CD4-positive, alpha-beta T cell (primary cell): ENCODE data around the gene PDHA1. TPM values are rescaled to one million over a fixed set of nuclear protein-coding genes. Genes with fewer than 3 reads are reported as not detected.

Experiments used
- ATAC-seq: fragments of 200-7000 bp; cut with Tn5 transposase; one replicate; pipeline ENCODE4 v1.10.0; 2022; ENCODE audit warnings: mild to moderate bottlenecking; ENCODE audit not compliant: poor library complexity
- CTCF ChIA-PET: fragments of 350-600 bp; sonication (Branson Sonifier 250); formaldehyde crosslinking; loops from one replicate; lab custom pipeline; 2021; ENCODE audit warnings: antibody characterized with exemption, inconsistent platforms; lab: Charles Lee
- POLR2A ChIA-PET: fragments of 350-600 bp; sonication (Branson Sonifier 250); formaldehyde crosslinking; loops from one replicate; lab custom pipeline; 2021; ENCODE audit warnings: antibody characterized with exemption, inconsistent platforms; lab: Charles Lee
- DNase-seq, 14 experiments: peaks; one replicate each; pipeline ENCODE4 v3.0.0-alpha.2; 2013 to 2020; ENCODE audit warnings: mixed read lengths in 2 of 14
- H3K27ac ChIP-seq, 2 donors: one replicate each; pipeline versions ENCODE4 v1.5.1 to v1.7.0; 2013; ENCODE audit warnings: low read length in 2 of 2, low read depth in 1 of 2, mild to moderate bottlenecking in 1 of 2
- H3K27me3 ChIP-seq, 2 experiments: 1 replicate in 1 of 2; 2 replicates in 1 of 2; pipeline versions ENCODE4 v1.6.1 to v1.7.0; 2013; ENCODE audit warnings: low read length in 2 of 2, control low read depth in 1 of 2, mild to moderate bottlenecking in 1 of 2, moderate library complexity in 1 of 2; ENCODE audit not compliant: insufficient read depth in 2 of 2, control insufficient read depth in 1 of 2
- H3K36me3 ChIP-seq: one replicate; pipeline ENCODE4 v1.6.1; 2013; ENCODE audit warnings: low read length, control low read depth; ENCODE audit not compliant: insufficient read depth
- H3K4me1 ChIP-seq: one replicate; pipeline ENCODE4 v1.6.1; 2013; ENCODE audit warnings: low read length, control low read depth; ENCODE audit not compliant: insufficient read depth
- H3K4me3 ChIP-seq: one replicate; pipeline ENCODE4 v1.5.1; 2013; ENCODE audit warnings: mild to moderate bottlenecking, low read length, moderate library complexity
- H3K9me3 ChIP-seq, 2 experiments: 1 replicate in 1 of 2; 2 replicates in 1 of 2; pipeline versions ENCODE4 v1.6.1 to v1.7.0; 2013; ENCODE audit warnings: low read length in 2 of 2, mild to moderate bottlenecking in 2 of 2, control low read depth in 1 of 2, moderate library complexity in 1 of 2; ENCODE audit not compliant: control insufficient read depth in 1 of 2, insufficient read depth in 1 of 2
- H3K27ac Mint-ChIP-seq: one replicate; pipeline ENCODE4 v1.8.0; 2020; ENCODE audit warnings: mixed read lengths
- H3K27me3 Mint-ChIP-seq: one replicate; pipeline ENCODE4 v1.8.0; 2021; ENCODE audit warnings: mixed read lengths
- H3K36me3 Mint-ChIP-seq: one replicate; pipeline ENCODE4 v1.8.0; 2021; ENCODE audit warnings: low read depth, mixed read lengths
- H3K4me1 Mint-ChIP-seq: one replicate; pipeline ENCODE4 v1.8.0; 2021; ENCODE audit warnings: low read depth, mixed read lengths
- H3K4me3 Mint-ChIP-seq: one replicate; pipeline ENCODE4 v1.8.0; 2020; ENCODE audit warnings: mild to moderate bottlenecking, mixed read lengths
- H3K9me3 Mint-ChIP-seq: one replicate; pipeline ENCODE4 v1.8.0; 2020; ENCODE audit warnings: mixed read lengths
- CTCF ChIP-seq: fragments of 200-600 bp; IDR thresholded peaks from one replicate; pipeline ENCODE4 v1.8.0; 2022; ENCODE audit warnings: antibody characterized with exemption, mild to moderate bottlenecking
- intact Hi-C, 2 experiments: fragments of 100-400 bp; cut with DNase I in 1 of 2; cut with micrococcal nuclease in 1 of 2; formaldehyde crosslinking; loops; one replicate each; pipeline versions ENCODE4 v1.15.1 to v1.9.0; 2023 to 2025; cut with DNase I, micrococcal nuclease
- total RNA-seq, 174 experiments: library from RNA in 2 of 174; stranded (reverse) in 2 of 174; gene quantifications; one replicate each; pipeline ENCODE4 v1.2.3 and lab custom pipeline; 2021 to 2026

PDHA1 gene
- total RNA-seq, 2 experiments from 2014 or later, result 95.8 to 99.0 TPM

- peaks cover 38% of the 10 kb centered on the region for H3K4me1 ChIP-seq
- intact Hi-C loops, result loop anchor here in 1 of 2 experiments (10.0 kb wide), 2 partner anchors 923 to 1613 kb away; partner anchors contain the start of genes CDKL5 and SCML1
- Mint-ChIP-seq H3K4me3 (no peak overlapping the region), H3K4me1 (peaks cover 29% of the 10 kb centered on the region), H3K9me3 (no peaks in the 10 kb centered on the region), H3K27ac (peak overlapping the region; percentile 49), H3K36me3 (peaks cover 37% of the 10 kb centered on the region), H3K27me3 (no peaks in the 10 kb centered on the region)
- ChIA-PET POLR2A (no interaction called here), CTCF (interaction anchor here (1.1 to 2.0 kb wide), 2 partner anchors 14 to 24 kb away, joined by 3 to 5 read pairs; no protein-coding TSS in a partner anchor)
- ATAC-seq (no peak), DNase-seq (no peak)
- H3K4me3 ChIP-seq, result no peak overlapping the region
- no peaks in the 10 kb centered on the region for H3K27me3 ChIP-seq
- no peaks in the 10 kb centered on the region for H3K9me3 ChIP-seq
- no peak for TF ChIP-seq CTCF
- H3K27ac ChIP-seq, result no peak overlapping the region
- peaks cover 28% of the 10 kb centered on the region for H3K36me3 ChIP-seq
Measured at GRCh38 chrX:19347916-19348315, 4.2 kb downstream of the PDHA1 start.

- ChIA-PET POLR2A (no interaction called here), CTCF (interaction anchor here (0.7 kb wide), 1 partner anchor 16 kb away, joined by 4 read pairs; no protein-coding TSS in a partner anchor)
- no peak overlapping the region for H3K4me3 Mint-ChIP-seq
- H3K27ac Mint-ChIP-seq, result no peak overlapping the region
- H3K4me3 ChIP-seq, result no peak overlapping the region
- no peak for TF ChIP-seq CTCF
- peaks cover 30% of the 10 kb centered on the region for H3K4me1 ChIP-seq
- intact Hi-C loops, result loop anchor here in 1 of 2 experiments (10.0 kb wide), 2 partner anchors 924 to 1614 kb away; partner anchors contain the start of genes CDKL5 and SCML1
- ATAC-seq (no peak), DNase-seq (no peak)
- no peaks in the 10 kb centered on the region for H3K27me3 ChIP-seq
- H3K27me3 Mint-ChIP-seq, result no peaks in the 10 kb centered on the region
- H3K9me3 Mint-ChIP-seq, result no peaks in the 10 kb centered on the region
- peaks cover 38% of the 10 kb centered on the region for H3K36me3 ChIP-seq
- peaks cover 18% of the 10 kb centered on the region for H3K4me1 Mint-ChIP-seq
- H3K9me3 ChIP-seq, result no peaks in the 10 kb centered on the region
- peaks cover 47% of the 10 kb centered on the region for H3K36me3 Mint-ChIP-seq
- H3K27ac ChIP-seq, result no peak overlapping the region
Measured at GRCh38 chrX:19349264-19349663, 5.5 kb downstream of the PDHA1 start.

GRCh38 chrX:19350941-19351384, 7.2 kb downstream of the PDHA1 start:
- no peaks in the 10 kb centered on the region for H3K27me3 ChIP-seq
- Mint-ChIP-seq H3K4me3 (no peak overlapping the region), H3K9me3 (no peaks in the 10 kb centered on the region), H3K36me3 (peaks cover 59% of the 10 kb centered on the region), H3K27me3 (no peaks in the 10 kb centered on the region), H3K4me1 (peaks cover 18% of the 10 kb centered on the region), H3K27ac (peak overlapping the region; percentile 66)
- no peak for TF ChIP-seq CTCF
- H3K36me3 ChIP-seq, result peaks cover 49% of the 10 kb centered on the region
- ChIA-PET CTCF (interaction anchor here (0.8 kb wide), 1 partner anchor 21 kb away, joined by 3 read pairs; no protein-coding TSS in a partner anchor), POLR2A (no interaction called here)
- H3K4me3 ChIP-seq, result no peak overlapping the region
- H3K4me1 ChIP-seq, result peaks cover 16% of the 10 kb centered on the region
- intact Hi-C loops, result no loop called here
- ATAC-seq (no peak), DNase-seq (peak in 1 of 14 experiments; percentile 40)
- peak overlapping the region in 1 of 2 donors; percentile 48 for H3K27ac ChIP-seq
- no peaks in the 10 kb centered on the region for H3K9me3 ChIP-seq
